Measurements from ENCODE around the gene NSG2.
"Not testable (repeated sequence)": the region's sequence is repeated elsewhere in the genome, so short reads cannot be mapped to it uniquely, and the experiment has no call there.

Gene NSG2

DNA sequence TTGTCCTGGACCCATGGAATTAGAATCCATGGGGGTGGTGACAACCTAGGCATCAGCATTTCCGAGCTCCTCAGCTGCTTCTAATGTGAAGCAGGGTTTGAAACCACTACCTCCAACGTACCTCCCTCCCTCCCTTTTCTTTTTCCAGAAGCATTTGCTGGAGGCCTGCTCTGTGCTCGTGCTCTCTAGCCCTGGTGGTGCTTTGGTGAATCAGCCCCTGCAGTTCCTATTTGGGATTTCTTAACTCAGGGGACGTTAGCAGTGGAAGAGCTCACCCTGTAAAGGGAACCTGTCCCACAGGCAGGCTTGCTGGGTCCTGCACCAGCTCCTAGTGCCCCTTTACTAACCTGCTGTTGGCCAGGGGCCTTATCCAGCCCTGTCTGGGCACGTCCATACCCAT is 55.0 kb downstream of the NSG2 start:
- no peak overlapping the region for H3K4me3 ChIP-seq
- H3K36me3 ChIP-seq (replicated peaks), result no peaks in the 10 kb centered on the region
- no peak for DNase-seq (ENCODE audit: low spot score in 2 of 2)
- no peaks in the 10 kb centered on the region for H3K4me1 ChIP-seq
- in situ Hi-C loops (cut with MboI; ENCODE audit: low sequenced_read_pairs), result no loop called here
- H3K27me3 ChIP-seq (ENCODE audit: low read depth), result no peaks in the 10 kb centered on the region
- no peaks in the 10 kb centered on the region for H3K9me3 ChIP-seq

DNA sequence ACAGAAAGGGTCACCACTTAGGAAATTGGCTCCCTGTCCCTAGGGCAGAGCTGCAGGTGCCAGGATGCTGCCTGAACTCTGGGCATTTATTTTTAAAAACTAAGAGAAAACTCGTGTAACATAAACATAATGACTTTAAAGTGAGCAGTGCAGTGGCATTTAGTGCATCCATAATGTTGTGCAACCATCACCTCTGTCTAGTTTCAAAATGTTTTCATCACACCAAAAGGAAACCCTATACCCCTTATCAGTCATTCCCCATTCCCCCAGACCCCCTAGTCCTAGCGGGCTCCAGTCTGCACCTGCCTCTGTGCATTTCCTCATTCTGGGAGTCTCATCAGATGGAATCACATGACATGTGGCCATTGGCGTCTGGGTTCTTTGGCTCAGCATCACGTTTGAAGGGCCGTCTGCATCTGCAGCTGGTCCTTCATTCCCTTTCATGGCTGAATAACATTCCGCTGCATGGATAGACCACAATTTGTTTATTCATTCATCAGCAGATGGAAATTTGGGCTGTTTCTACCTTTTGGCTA is 55.8 kb downstream of the NSG2 start:
- no peaks in the 10 kb centered on the region for H3K27me3 ChIP-seq (ENCODE audit: low read depth)
- DNase-seq (ENCODE audit: low spot score in 2 of 2), result no peak
- in situ Hi-C loops (cut with MboI; ENCODE audit: low sequenced_read_pairs), result no loop called here
- no peaks in the 10 kb centered on the region for H3K9me3 ChIP-seq
- no peak overlapping the region for H3K4me3 ChIP-seq
- H3K4me1 ChIP-seq, result no peaks in the 10 kb centered on the region
- no peaks in the 10 kb centered on the region for H3K36me3 ChIP-seq (replicated peaks)

DNA sequence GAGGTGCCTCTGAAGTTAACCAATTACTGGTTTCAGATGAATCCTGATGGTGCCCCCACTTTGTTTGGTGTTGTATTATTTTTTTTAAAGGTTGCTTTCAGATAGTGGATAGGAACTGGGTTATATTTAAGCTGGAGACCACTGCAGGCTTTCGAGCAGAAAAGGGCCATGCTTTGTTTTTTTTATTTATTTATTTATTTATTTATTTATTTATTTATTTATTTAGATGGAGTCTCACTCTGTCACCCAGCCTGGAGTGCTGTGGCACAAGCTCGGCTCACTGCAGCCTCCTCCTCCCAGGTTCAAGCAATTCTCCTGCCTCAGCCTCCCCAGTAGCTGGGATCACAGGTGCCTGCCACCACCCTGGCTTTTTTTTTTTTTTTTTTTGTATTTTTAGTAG is 57.1 kb downstream of the NSG2 start:
- H3K27me3 ChIP-seq (ENCODE audit: low read depth); H3K36me3 ChIP-seq (replicated peaks); DNase-seq (ENCODE audit: low spot score in 2 of 2); H3K9me3 ChIP-seq; in situ Hi-C loops (cut with MboI; ENCODE audit: low sequenced_read_pairs); H3K4me1 ChIP-seq; H3K4me3 ChIP-seq: not testable (repeated sequence)

DNA sequence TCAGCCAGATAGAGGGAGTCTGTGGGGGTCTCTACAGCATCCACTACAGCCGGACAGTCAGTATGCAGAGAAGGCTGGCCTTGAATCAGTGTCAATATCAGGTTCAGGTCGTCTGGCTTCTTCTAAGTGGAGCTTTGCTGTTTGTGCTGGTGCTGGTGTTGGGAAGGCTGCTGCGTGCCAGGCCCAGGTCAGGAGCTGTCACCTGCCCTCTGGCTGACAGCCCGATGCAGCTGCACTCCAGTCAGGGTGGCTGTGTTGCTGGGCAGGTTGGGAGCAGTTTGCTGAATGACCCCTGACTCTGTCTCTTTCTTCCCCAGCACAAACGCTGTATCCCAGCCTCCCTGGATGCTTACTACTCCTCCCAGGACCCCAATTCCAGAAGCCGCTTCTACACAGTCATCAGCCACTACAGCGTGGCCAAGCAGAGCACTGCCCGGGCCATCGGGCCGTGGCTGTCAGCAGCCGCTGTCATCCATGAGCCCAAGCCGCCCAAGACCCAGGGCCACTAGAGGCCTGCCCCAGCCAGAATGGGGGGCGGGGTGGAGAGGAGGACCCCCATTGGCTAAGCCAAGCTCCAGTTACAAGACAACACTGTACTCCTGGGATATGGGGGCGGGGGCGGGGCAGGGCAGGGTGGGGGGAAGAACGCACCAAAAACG is 61.6 kb downstream of the NSG2 start:
- Histone ChIP-seq H3K27me3 (ENCODE audit: low read depth) (0 out of 2 replicates have a peak, but pooled peaks cover 4% of the 10 kb centered on the region), H3K36me3 (replicated peaks) (no peaks in the 10 kb centered on the region), H3K9me3 (no peaks in the 10 kb centered on the region), H3K4me3 (no peak overlapping the region), H3K4me1 (no peaks in the 10 kb centered on the region)
- DNase-seq (ENCODE audit: low spot score in 2 of 2), result no peak
- in situ Hi-C loops (cut with MboI; ENCODE audit: low sequenced_read_pairs), result no loop called here

DNA sequence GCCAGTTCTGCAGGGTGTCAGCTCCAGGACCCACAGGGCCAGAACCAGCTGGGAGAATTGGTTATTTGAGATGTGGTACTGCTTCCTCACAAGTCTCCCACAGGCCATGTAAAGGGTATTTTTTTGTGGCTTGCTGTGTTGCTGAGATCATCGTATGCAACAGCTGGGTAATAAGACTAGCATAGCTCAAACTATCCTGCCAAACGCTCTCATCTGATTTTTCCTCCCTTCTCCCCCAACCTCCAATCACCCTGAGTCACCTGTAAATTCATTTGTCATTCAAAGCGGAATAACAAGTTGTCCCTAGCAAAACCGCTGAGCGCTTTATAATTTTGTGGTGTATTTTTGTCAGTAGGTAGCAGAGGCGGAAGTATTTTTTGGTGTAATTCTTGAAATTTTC is 63.2 kb downstream of the NSG2 start:
- Histone ChIP-seq H3K36me3 (replicated peaks) (no peaks in the 10 kb centered on the region), H3K27me3 (ENCODE audit: low read depth) (0 out of 2 replicates have a peak, but pooled peaks cover 4% of the 10 kb centered on the region), H3K4me3 (no peak overlapping the region), H3K4me1 (no peaks in the 10 kb centered on the region), H3K9me3 (no peaks in the 10 kb centered on the region)
- in situ Hi-C loops (cut with MboI; ENCODE audit: low sequenced_read_pairs), result no loop called here
- no peak for DNase-seq (ENCODE audit: low spot score in 2 of 2)

DNA sequence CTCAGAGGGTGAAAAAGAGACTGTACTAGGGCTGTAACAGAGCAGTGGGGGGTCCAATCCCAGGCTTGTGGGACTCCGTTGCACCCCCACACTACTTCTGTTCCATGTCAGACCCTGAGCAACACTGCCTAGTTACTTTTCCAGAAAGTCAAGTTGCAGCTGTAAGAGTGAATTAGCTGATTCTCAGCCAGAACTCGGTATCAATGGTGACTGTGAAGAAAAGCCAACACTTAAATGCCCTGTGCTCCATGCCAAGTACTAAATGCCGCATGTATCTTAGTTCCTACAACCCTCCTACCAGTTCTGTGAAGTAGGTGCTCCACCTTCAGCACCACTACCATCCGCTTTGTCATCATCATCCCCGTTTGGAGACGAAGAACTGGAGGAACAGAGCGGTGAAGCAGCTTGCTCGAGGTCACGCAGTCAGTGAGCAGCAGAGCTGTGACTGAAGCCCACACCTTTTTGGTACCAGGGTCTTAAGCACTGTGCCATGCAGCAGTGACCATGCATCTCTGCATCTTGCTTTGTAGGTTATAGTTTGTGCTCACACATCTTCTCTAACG is 64.3 kb downstream of the NSG2 start:
- Histone ChIP-seq H3K36me3 (replicated peaks) (no peaks in the 10 kb centered on the region), H3K4me3 (no peak overlapping the region), H3K27me3 (ENCODE audit: low read depth) (0 out of 2 replicates have a peak, but pooled peaks cover 4% of the 10 kb centered on the region), H3K4me1 (no peaks in the 10 kb centered on the region), H3K9me3 (no peaks in the 10 kb centered on the region)
- in situ Hi-C loops (cut with MboI; ENCODE audit: low sequenced_read_pairs), result no loop called here
- no peak for DNase-seq (ENCODE audit: low spot score in 2 of 2)

DNA sequence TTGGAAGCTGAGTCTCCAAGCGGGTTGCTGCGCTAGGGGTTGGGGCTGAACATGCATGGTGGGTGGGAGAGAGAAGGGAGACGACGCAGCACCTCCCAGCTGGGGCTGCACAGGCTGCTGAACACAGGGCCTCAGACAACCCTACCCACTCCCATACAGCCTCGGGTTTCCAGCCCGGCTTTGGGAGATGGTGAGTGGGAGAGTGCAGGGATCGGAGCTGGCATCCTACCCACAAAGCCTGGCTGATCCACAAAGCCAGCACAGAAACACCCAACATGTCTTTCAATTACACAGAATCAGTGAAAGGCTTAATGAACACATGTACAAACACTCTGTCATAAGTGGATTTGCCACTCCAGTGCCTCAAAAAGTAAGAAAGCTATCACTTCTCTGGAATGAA is 64.8 kb downstream of the NSG2 start:
- H3K9me3 ChIP-seq, result no peaks in the 10 kb centered on the region
- H3K36me3 ChIP-seq (replicated peaks), result no peaks in the 10 kb centered on the region
- H3K4me3 ChIP-seq, result no peak overlapping the region
- H3K4me1 ChIP-seq, result no peaks in the 10 kb centered on the region
- no peak for DNase-seq (ENCODE audit: low spot score in 2 of 2)
- 0 out of 2 replicates have a peak, but pooled peaks cover 4% of the 10 kb centered on the region for H3K27me3 ChIP-seq (ENCODE audit: low read depth)
- in situ Hi-C loops (cut with MboI; ENCODE audit: low sequenced_read_pairs), result no loop called here

DNA sequence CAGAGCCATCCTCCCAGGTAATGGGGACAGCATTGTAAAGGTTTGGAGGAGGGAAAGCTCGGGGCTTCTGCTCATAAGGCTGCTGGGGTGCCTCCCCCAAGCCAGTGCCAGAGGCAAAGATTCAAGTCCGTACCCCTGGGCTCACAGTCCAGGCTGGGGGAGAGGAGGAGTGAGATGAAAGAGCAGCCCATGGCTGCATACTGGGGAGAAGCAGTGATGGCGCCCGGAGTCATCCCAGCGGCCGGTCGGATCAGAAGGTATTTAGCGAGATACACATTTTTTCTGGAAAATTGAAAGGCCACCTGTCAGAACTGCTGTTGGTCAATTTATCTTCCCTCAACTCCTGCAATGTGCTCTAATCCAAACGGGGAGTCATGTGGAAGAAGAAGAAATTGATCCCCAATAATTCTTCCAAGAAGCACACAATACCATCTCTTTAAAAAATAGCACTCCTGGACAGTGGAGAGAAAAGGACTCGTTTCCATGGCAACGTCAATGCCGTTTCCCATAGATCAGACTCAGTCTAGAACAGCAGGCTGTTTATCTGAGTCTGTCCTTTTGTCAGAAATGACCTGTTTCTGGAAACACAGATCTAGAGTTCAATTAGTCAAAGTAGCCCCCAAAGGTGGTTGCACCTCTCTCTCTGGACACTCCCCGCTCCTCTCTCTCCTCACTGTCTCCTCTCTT is 65.9 kb downstream of the NSG2 start:
- Histone ChIP-seq H3K27me3 (ENCODE audit: low read depth) (0 out of 2 replicates have a peak, but pooled peaks cover 4% of the 10 kb centered on the region), H3K4me1 (no peaks in the 10 kb centered on the region), H3K36me3 (replicated peaks) (no peaks in the 10 kb centered on the region), H3K4me3 (no peak overlapping the region), H3K9me3 (no peaks in the 10 kb centered on the region)
- no peak for DNase-seq (ENCODE audit: low spot score in 2 of 2)
- in situ Hi-C loops (cut with MboI; ENCODE audit: low sequenced_read_pairs), result no loop called here

DNA sequence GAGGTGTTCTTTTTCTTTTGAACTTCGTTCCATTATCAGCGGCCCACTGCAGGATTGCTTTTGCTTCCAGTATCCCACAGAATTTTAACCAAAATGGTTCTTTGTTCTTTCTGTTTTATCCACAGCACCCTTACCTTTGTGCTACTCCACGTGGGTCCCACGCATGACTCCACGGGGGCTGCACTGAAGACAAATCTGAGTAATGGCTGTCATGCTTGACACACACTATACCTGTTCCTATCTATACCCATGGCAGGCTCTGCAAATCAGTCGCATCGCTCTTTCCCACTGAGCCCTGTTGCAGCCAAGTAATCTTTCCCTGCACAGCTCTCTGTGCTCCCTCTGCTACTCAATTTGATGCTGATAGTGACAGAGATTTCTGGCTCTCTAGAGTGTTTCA is 69.7 kb downstream of the NSG2 start:
- H3K4me3 ChIP-seq, result no peak overlapping the region
- no peaks in the 10 kb centered on the region for H3K36me3 ChIP-seq (replicated peaks)
- in situ Hi-C loops (cut with MboI; ENCODE audit: low sequenced_read_pairs), result no loop called here
- 0 out of 2 replicates have a peak, but pooled peaks cover 4% of the 10 kb centered on the region for H3K27me3 ChIP-seq (ENCODE audit: low read depth)
- H3K4me1 ChIP-seq, result no peaks in the 10 kb centered on the region
- DNase-seq (ENCODE audit: low spot score in 2 of 2), result no peak
- no peaks in the 10 kb centered on the region for H3K9me3 ChIP-seq

DNA sequence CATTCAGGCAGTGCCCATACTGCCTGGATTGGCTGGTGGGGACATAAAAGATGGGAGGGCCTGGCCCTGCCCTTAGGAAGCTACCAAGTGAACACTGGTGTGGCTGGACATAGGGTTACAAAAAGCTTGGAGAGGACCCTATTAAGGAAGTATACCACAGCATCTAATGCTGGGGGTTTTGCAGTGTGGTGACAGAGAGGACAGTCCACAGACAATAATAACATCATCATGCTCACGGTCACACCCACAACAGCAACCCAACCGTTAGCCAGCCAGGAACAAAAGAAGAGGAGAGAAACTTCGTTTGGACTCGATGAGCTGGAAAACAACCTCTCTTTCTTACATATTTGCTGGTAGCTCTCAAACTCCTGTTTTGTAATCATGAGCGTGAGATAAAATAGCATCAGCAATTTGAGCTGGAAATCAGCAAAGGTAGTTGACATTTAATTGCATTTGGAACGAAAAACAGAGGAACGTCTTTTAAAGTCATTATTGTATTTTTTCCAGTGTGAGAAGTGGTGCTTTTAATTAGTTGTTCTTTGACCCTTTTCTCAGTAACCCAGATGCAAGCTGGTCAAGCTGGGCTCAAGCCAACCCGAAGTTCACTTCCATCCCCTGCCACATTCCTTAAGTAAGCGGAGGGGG is 73.4 kb downstream of the NSG2 start:
- in situ Hi-C loops (cut with MboI; ENCODE audit: low sequenced_read_pairs), result no loop called here
- DNase-seq (ENCODE audit: low spot score in 2 of 2), result no peak
- Histone ChIP-seq H3K4me3 (no peak overlapping the region), H3K4me1 (no peaks in the 10 kb centered on the region), H3K9me3 (no peaks in the 10 kb centered on the region), H3K36me3 (replicated peaks) (no peaks in the 10 kb centered on the region), H3K27me3 (ENCODE audit: low read depth) (no peaks in the 10 kb centered on the region)

DNA sequence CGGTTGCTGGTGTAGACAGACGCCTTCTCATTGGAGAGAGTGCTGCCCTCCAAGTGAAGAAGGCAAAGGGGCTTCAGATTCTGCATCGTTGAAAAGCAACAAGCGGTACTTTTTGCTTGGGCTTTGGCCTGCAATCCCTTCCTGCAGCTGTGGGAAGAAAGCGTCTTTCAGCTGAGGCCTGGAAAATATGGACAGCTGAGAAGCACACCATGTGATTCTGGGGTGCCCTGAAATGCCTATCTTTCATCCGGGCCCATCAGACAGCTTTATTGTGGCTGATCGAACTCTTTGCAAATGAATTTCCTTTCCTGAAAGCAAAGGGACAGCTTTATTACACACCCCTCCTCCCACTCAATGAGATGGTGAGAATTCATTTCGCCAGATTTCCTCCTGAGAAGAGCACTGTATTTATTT is 74.0 kb downstream of the NSG2 start:
- no peaks in the 10 kb centered on the region for H3K4me1 ChIP-seq
- H3K4me3 ChIP-seq, result no peak overlapping the region
- in situ Hi-C loops (cut with MboI; ENCODE audit: low sequenced_read_pairs), result no loop called here
- no peaks in the 10 kb centered on the region for H3K36me3 ChIP-seq (replicated peaks)
- no peaks in the 10 kb centered on the region for H3K9me3 ChIP-seq
- no peaks in the 10 kb centered on the region for H3K27me3 ChIP-seq (ENCODE audit: low read depth)
- no peak for DNase-seq (ENCODE audit: low spot score in 2 of 2)

DNA sequence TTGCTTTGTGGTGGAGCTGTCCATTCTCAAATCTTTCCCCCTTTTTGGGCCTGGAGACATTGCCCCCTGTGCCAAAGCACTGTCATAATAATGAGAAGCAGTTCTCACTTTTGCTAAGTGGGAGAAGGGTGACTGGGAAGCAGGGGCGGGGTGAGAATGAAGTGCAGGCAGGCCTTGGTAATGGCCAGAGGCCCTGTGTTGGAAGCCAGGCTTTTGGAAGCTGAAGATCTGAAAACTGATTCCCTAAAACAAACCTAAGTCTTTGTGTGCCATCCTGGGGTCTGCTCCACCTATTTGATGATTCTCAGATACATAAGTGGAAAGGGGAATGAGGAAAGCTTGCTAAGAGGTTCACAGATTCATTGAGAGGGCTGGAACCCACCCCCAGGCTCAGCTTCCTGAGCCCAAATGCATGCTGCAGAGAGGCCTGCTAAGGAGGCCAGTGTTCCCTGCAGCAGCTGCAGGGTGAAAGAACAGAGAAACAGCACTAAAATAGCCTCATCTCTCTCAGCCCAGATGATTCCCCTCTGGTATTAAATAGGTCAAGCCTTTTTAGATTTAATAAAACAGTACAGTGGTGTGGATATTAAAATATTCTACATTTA is 75.0 kb downstream of the NSG2 start:
- DNase-seq (ENCODE audit: low spot score in 2 of 2), result no peak
- Histone ChIP-seq H3K4me1 (no peaks in the 10 kb centered on the region), H3K27me3 (ENCODE audit: low read depth) (no peaks in the 10 kb centered on the region), H3K4me3 (no peak overlapping the region), H3K36me3 (replicated peaks) (no peaks in the 10 kb centered on the region), H3K9me3 (no peaks in the 10 kb centered on the region)
- in situ Hi-C loops (cut with MboI; ENCODE audit: low sequenced_read_pairs), result no loop called here

DNA sequence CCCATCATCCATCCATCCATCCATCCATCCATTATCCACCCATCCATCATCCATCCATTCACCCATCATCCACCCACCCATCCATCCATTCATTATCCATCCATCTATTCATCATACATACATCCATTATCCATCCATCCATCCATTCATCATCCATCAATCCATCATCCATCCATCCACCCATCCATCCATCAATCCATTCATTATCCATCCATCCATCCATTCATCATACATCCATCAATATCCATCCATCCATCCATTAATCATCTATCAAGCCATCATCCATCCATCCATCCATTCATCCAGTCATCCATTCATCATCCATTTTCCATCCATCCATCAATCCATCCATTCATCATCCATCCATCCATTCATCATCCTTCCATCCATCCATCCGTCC is 89.0 kb downstream of the NSG2 start:
- no peaks in the 10 kb centered on the region for H3K27me3 ChIP-seq (ENCODE audit: low read depth)
- DNase-seq (ENCODE audit: low spot score in 2 of 2), result no peak
- in situ Hi-C loops (cut with MboI; ENCODE audit: low sequenced_read_pairs), result no loop called here
- no peaks in the 10 kb centered on the region for H3K9me3 ChIP-seq
- no peaks in the 10 kb centered on the region for H3K36me3 ChIP-seq (replicated peaks)
- no peaks in the 10 kb centered on the region for H3K4me1 ChIP-seq
- H3K4me3 ChIP-seq, result no peak overlapping the region

All from HAP-1 (cell line).